ENCODE measurements around the gene DDAH1.
"Not testable (repeated sequence)": the region's sequence is repeated elsewhere in the genome, so short reads cannot be mapped to it uniquely, and the experiment has no call there.

Gene DDAH1

GRCh38 chr1:85351202-85351828, 113.6 kb downstream of the DDAH1 start:
- H3K27ac ChIP-seq (ENCODE audit: low read depth, low read length), result no peak overlapping the region
- H3K4me3 ChIP-seq (ENCODE audit: low read depth, low read length), result no peak overlapping the region
- H3K9me3 ChIP-seq (ENCODE audit: insufficient read depth, low read depth, low read length), result no peaks in the 10 kb centered on the region
- H3K9ac ChIP-seq (ENCODE audit: low read length), result no peak overlapping the region
- no CpG with 5 or more reads among the region's 3 CpGs for WGBS (ENCODE audit: extremely low coverage, insufficient coverage, insufficient read length)
- H3K36me3 ChIP-seq (ENCODE audit: control insufficient read depth in 1 of 2, insufficient read depth in 2 of 2, low read length in 2 of 2), result peaks cover 3 to 7% of the 10 kb centered on the region in 2 experiments
- H2BK12ac ChIP-seq (ENCODE audit: low read length), result no peak overlapping the region
- no peak overlapping the region for H2BK5ac ChIP-seq (ENCODE audit: low read depth, low read length, poor library complexity)
- no peak overlapping the region for H2BK120ac ChIP-seq (ENCODE audit: insufficient read depth, low read length, poor library complexity)
- H3K79me1 ChIP-seq (ENCODE audit: low read length), result no peaks in the 10 kb centered on the region
- no peak overlapping the region for H3K4me2 ChIP-seq (ENCODE audit: low read length)
- H3K23ac ChIP-seq (ENCODE audit: low read length), result no peak overlapping the region
- no peak overlapping the region for H3K14ac ChIP-seq (ENCODE audit: low read length)
- no peak overlapping the region for H4K91ac ChIP-seq (ENCODE audit: low read depth, low read length)
- H3K27me3 ChIP-seq (ENCODE audit: insufficient read depth, low read length), result no peaks in the 10 kb centered on the region
- no peak overlapping the region for H3K18ac ChIP-seq (ENCODE audit: low read length)
- H3K79me2 ChIP-seq (ENCODE audit: control insufficient read depth, insufficient read depth, low read length, poor library complexity), result no peaks in the 10 kb centered on the region
- no peak overlapping the region for H2AFZ ChIP-seq (ENCODE audit: insufficient read depth, low read length, poor library complexity)
- no peak overlapping the region for H2AK5ac ChIP-seq (ENCODE audit: low read length)
- H3K4me1 ChIP-seq (ENCODE audit: control insufficient read depth in 1 of 2, insufficient read depth in 2 of 2, low read length in 2 of 2), result no peaks in the 10 kb centered on the region
- no peak overlapping the region for H4K8ac ChIP-seq (ENCODE audit: low read depth, low read length)
- H4K12ac ChIP-seq (ENCODE audit: low read depth, low read length), result no peak overlapping the region
- DNase-seq, result no peak
- no peak overlapping the region for H3K4ac ChIP-seq (ENCODE audit: low read depth, low read length)

GRCh38 chr1:85349224-85349623, 115.7 kb downstream of the DDAH1 start:
- no peak overlapping the region for H2AK5ac ChIP-seq (ENCODE audit: low read length)
- no peak overlapping the region for H2BK5ac ChIP-seq (ENCODE audit: low read depth, low read length, poor library complexity)
- no CpG with 5 or more reads among the region's 3 CpGs for WGBS (ENCODE audit: extremely low coverage, insufficient coverage, insufficient read length)
- no peak overlapping the region for H2BK12ac ChIP-seq (ENCODE audit: low read length)
- no peaks in the 10 kb centered on the region for H3K4me1 ChIP-seq (ENCODE audit: control insufficient read depth in 1 of 2, insufficient read depth in 2 of 2, low read length in 2 of 2)
- no peak for DNase-seq
- H4K12ac ChIP-seq (ENCODE audit: low read depth, low read length), result no peak overlapping the region
- peaks cover 3 to 7% of the 10 kb centered on the region in 2 experiments for H3K36me3 ChIP-seq (ENCODE audit: control insufficient read depth in 1 of 2, insufficient read depth in 2 of 2, low read length in 2 of 2)
- H3K9ac ChIP-seq (ENCODE audit: low read length), result no peak overlapping the region
- no peak overlapping the region for H3K14ac ChIP-seq (ENCODE audit: low read length)
- H3K79me1 ChIP-seq (ENCODE audit: low read length), result no peaks in the 10 kb centered on the region
- no peaks in the 10 kb centered on the region for H3K79me2 ChIP-seq (ENCODE audit: control insufficient read depth, insufficient read depth, low read length, poor library complexity)
- no peak overlapping the region for H4K91ac ChIP-seq (ENCODE audit: low read depth, low read length)
- H3K27me3 ChIP-seq (ENCODE audit: insufficient read depth, low read length), result no peaks in the 10 kb centered on the region
- H3K18ac ChIP-seq (ENCODE audit: low read length), result no peak overlapping the region
- H3K4ac ChIP-seq (ENCODE audit: low read depth, low read length), result no peak overlapping the region
- H4K8ac ChIP-seq (ENCODE audit: low read depth, low read length), result no peak overlapping the region
- no peak overlapping the region for H3K27ac ChIP-seq (ENCODE audit: low read depth, low read length)
- H2AFZ ChIP-seq (ENCODE audit: insufficient read depth, low read length, poor library complexity), result no peak overlapping the region
- H3K4me3 ChIP-seq (ENCODE audit: low read depth, low read length), result no peak overlapping the region
- H3K23ac ChIP-seq (ENCODE audit: low read length), result no peak overlapping the region
- H2BK120ac ChIP-seq (ENCODE audit: insufficient read depth, low read length, poor library complexity), result no peak overlapping the region
- H3K9me3 ChIP-seq (ENCODE audit: insufficient read depth, low read depth, low read length), result no peaks in the 10 kb centered on the region
- no peak overlapping the region for H3K4me2 ChIP-seq (ENCODE audit: low read length)

- Histone ChIP-seq H2AK5ac (ENCODE audit: low read length) (no peak overlapping the region), H2BK5ac (ENCODE audit: low read depth, low read length, poor library complexity) (no peak overlapping the region), H3K23ac (ENCODE audit: low read length) (no peak overlapping the region), H3K18ac (ENCODE audit: low read length) (no peak overlapping the region), H4K91ac (ENCODE audit: low read depth, low read length) (no peak overlapping the region), H3K4me2 (ENCODE audit: low read length) (no peak overlapping the region), H3K79me1 (ENCODE audit: low read length) (no peaks in the 10 kb centered on the region), H3K36me3 (ENCODE audit: control insufficient read depth in 1 of 2, insufficient read depth in 2 of 2, low read length in 2 of 2) (peaks cover 3 to 7% of the 10 kb centered on the region in 2 experiments), H3K9ac (ENCODE audit: low read length) (no peak overlapping the region), H3K4ac (ENCODE audit: low read depth, low read length) (no peak overlapping the region), H3K4me1 (ENCODE audit: control insufficient read depth in 1 of 2, insufficient read depth in 2 of 2, low read length in 2 of 2) (no peaks in the 10 kb centered on the region), H3K27me3 (ENCODE audit: insufficient read depth, low read length) (no peaks in the 10 kb centered on the region), H2BK12ac (ENCODE audit: low read length) (no peak overlapping the region), H2AFZ (ENCODE audit: insufficient read depth, low read length, poor library complexity) (no peak overlapping the region), H3K4me3 (ENCODE audit: low read depth, low read length) (no peak overlapping the region), H3K79me2 (ENCODE audit: control insufficient read depth, insufficient read depth, low read length, poor library complexity) (no peaks in the 10 kb centered on the region), H4K8ac (ENCODE audit: low read depth, low read length) (no peak overlapping the region), H3K27ac (ENCODE audit: low read depth, low read length) (no peak overlapping the region), H3K14ac (ENCODE audit: low read length) (no peak overlapping the region), H4K12ac (ENCODE audit: low read depth, low read length) (no peak overlapping the region), H3K9me3 (ENCODE audit: insufficient read depth, low read depth, low read length) (no peaks in the 10 kb centered on the region), H2BK120ac (ENCODE audit: insufficient read depth, low read length, poor library complexity) (no peak overlapping the region)
- DNase-seq, result no peak
- WGBS (ENCODE audit: extremely low coverage, insufficient coverage, insufficient read length), result no CpG with 5 or more reads among the region's 2 CpGs
These were observed 117.1 kb downstream of the DDAH1 start for GRCh38 chr1:85347908-85348307.

- not testable (repeated sequence) for H3K14ac ChIP-seq (ENCODE audit: low read length); H4K8ac ChIP-seq (ENCODE audit: low read depth, low read length)
These were observed 117.7 kb downstream of the DDAH1 start for GRCh38 chr1:85347275-85347674.

More at GRCh38 chr1:85347275-85347674, 117.7 kb downstream of the DDAH1 start:
- H3K9me3 ChIP-seq (ENCODE audit: insufficient read depth, low read depth, low read length); H3K79me2 ChIP-seq (ENCODE audit: control insufficient read depth, insufficient read depth, low read length, poor library complexity); H3K4me2 ChIP-seq (ENCODE audit: low read length); H3K4ac ChIP-seq (ENCODE audit: low read depth, low read length); H3K9ac ChIP-seq (ENCODE audit: low read length); H4K91ac ChIP-seq (ENCODE audit: low read depth, low read length); H3K4me1 ChIP-seq (ENCODE audit: control insufficient read depth in 1 of 2, insufficient read depth in 2 of 2, low read length in 2 of 2); H2AK5ac ChIP-seq (ENCODE audit: low read length); H3K27me3 ChIP-seq (ENCODE audit: insufficient read depth, low read length); H3K18ac ChIP-seq (ENCODE audit: low read length); H3K79me1 ChIP-seq (ENCODE audit: low read length); H2BK12ac ChIP-seq (ENCODE audit: low read length); H3K36me3 ChIP-seq (ENCODE audit: control insufficient read depth in 1 of 2, insufficient read depth in 2 of 2, low read length in 2 of 2); H2AFZ ChIP-seq (ENCODE audit: insufficient read depth, low read length, poor library complexity); H3K27ac ChIP-seq (ENCODE audit: low read depth, low read length); H3K23ac ChIP-seq (ENCODE audit: low read length); H4K12ac ChIP-seq (ENCODE audit: low read depth, low read length); H2BK5ac ChIP-seq (ENCODE audit: low read depth, low read length, poor library complexity); H3K4me3 ChIP-seq (ENCODE audit: low read depth, low read length); DNase-seq; H2BK120ac ChIP-seq (ENCODE audit: insufficient read depth, low read length, poor library complexity): not testable (repeated sequence)
- WGBS (ENCODE audit: extremely low coverage, insufficient coverage, insufficient read length), result no CpG with 5 or more reads among the region's 4 CpGs

Measured in trophoblast cell (in vitro differentiated cells and primary cell).